NK-92 (cell line): Measurements from ENCODE around the gene LRP1.

ENCODE experiments used
- DNase-seq: peaks from one replicate; lab custom pipeline; 2025; ENCODE audit not compliant: unreplicated experiment; lab: John Stamatoyannopoulos, UW

The LRP1 gene

GRCh38 chr12:57093415-57094207, 34.7 kb upstream of the LRP1 start:
- peak; percentile 1 for DNase-seq

GRCh38 chr12:57094208-57095160, 33.8 kb upstream of the LRP1 start:
- no peak for DNase-seq

GRCh38 chr12:57095440-57095839, 32.8 kb upstream of the LRP1 start:
- DNase-seq, result no peak

GRCh38 chr12:57096099-57096572, 32.1 kb upstream of the LRP1 start:
- no peak for DNase-seq

- DNase-seq, result no peak
Measured at GRCh38 chr12:57096748-57097553, 31.3 kb upstream of the LRP1 start.

GRCh38 chr12:57097554-57097835, 30.8 kb upstream of the LRP1 start:
- no peak for DNase-seq

- DNase-seq, result no peak
Measured at GRCh38 chr12:57098546-57098945, 29.7 kb upstream of the LRP1 start.

GRCh38 chr12:57099047-57099714, 29.1 kb upstream of the LRP1 start:
- no peak for DNase-seq

GRCh38 chr12:57099766-57100165, 28.5 kb upstream of the LRP1 start:
- DNase-seq, result no peak

- no peak for DNase-seq
Measured at GRCh38 chr12:57101892-57102695, 26.2 kb upstream of the LRP1 start.

- no peak for DNase-seq
Measured at GRCh38 chr12:57103856-57104255, 24.4 kb upstream of the LRP1 start.

GRCh38 chr12:57104292-57104910, 23.9 kb upstream of the LRP1 start:
- no peak for DNase-seq

GRCh38 chr12:57105011-57105753, 23.1 kb upstream of the LRP1 start:
- DNase-seq, result no peak

- no peak for DNase-seq
Measured at GRCh38 chr12:57106021-57106708, 22.1 kb upstream of the LRP1 start.

- no peak for DNase-seq
Measured at GRCh38 chr12:57107456-57108155, 20.7 kb upstream of the LRP1 start.

GRCh38 chr12:57109207-57110103, 18.8 kb upstream of the LRP1 start:
- DNase-seq, result no peak
